Vagina (tissue), 2 donors: ENCODE measurements around the gene ACTL6B.

ENCODE experiments used
- CTCF ChIP-seq, 3 experiments: fragments of 450-650 bp in 2 of 3; fragments of 200-600 bp in 1 of 3; sonication (generic) in 1 of 3; IDR thresholded peaks; one replicate each; pipeline ENCODE4 v1.5.1; 2017 to 2019; ENCODE audit warnings: antibody characterized with exemption in 3 of 3, mild to moderate bottlenecking in 2 of 3, moderate library complexity in 2 of 3
- POLR2A ChIP-seq, 2 donors: fragments of 450-650 bp; IDR thresholded peaks; one replicate each; pipeline ENCODE4 v1.6.1; 2017; ENCODE audit warnings: antibody characterized with exemption in 2 of 2, mild to moderate bottlenecking in 2 of 2, moderate library complexity in 2 of 2

DNA sequence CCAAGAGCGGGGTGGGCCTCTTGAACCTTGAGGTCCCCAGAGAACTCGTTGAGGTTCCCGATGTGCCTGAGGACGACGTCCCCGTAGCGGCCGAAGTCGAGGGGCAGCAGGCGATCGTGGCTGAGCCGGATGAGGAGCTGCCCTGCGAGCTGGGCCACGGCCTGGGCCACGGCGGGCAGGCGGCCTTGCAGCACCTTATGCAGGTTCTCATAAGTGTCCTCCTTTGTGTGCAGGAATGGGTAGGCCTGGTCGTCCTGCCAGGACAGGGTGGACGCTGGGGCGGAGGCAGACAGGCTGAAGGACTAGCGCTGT is 29.1 kb downstream of the ACTL6B start:
- TF ChIP-seq CTCF (IDR thresholded peaks at IDR 0.05) = no peak
- no peak for TF ChIP-seq POLR2A (IDR thresholded peaks at IDR 0.05)
